DND-41 (cell line): ENCODE measurements around the gene TTC28.
A peak's percentile ranks its signal among the peaks of the same experiment; 100 is the strongest.

Source experiments
- ATAC-seq: fragments of 200-7000 bp; cut with Tn5 transposase; 3 replicates; pipeline ENCODE4 v1.9.1; 2021; ENCODE audit warnings: low read depth; ENCODE audit not compliant: insufficient read depth
- DNase-seq: peaks from one replicate; pipeline ENCODE4 v3.0.0-alpha.2; 2020
- H2AFZ ChIP-seq: 2 replicates; pipeline ENCODE4 v1.6.0; 2012; ENCODE audit warnings: low read depth, low read length
- H3K27ac ChIP-seq: 2 replicates; pipeline ENCODE4 v1.5.1; 2012; ENCODE audit warnings: low read length, inconsistent platforms
- H3K27me3 ChIP-seq: fragments of 200-600 bp; sonication (generic); 2 replicates; pipeline ENCODE4 v1.6.0; 2012; ENCODE audit warnings: low read length, mild to moderate bottlenecking, inconsistent platforms; ENCODE audit not compliant: insufficient read depth, poor library complexity
- H3K36me3 ChIP-seq: 2 replicates; pipeline ENCODE4 v1.5.1; 2012; ENCODE audit warnings: low read length, inconsistent platforms; ENCODE audit not compliant: insufficient read depth
- H3K4me1 ChIP-seq: 2 replicates; pipeline ENCODE4 v1.5.1; 2012; ENCODE audit warnings: mild to moderate bottlenecking, low read length; ENCODE audit not compliant: insufficient read depth
- H3K4me2 ChIP-seq: 2 replicates; pipeline ENCODE4 v1.6.0; 2012; ENCODE audit warnings: mild to moderate bottlenecking, moderate library complexity, low read length, inconsistent platforms; ENCODE audit not compliant: insufficient read depth
- H3K4me3 ChIP-seq, 2 experiments: fragments of 200-600 bp in 1 of 2; shearing (Covaris generic) in 1 of 2; 2 replicates each; pipeline ENCODE4 v1.5.1; 2012 to 2016; ENCODE audit warnings: inconsistent platforms in 2 of 2, low read length in 2 of 2, mild to moderate bottlenecking in 2 of 2, low read depth in 1 of 2, moderate library complexity in 1 of 2
- H3K79me2 ChIP-seq: 2 replicates; pipeline ENCODE4 v1.6.0; 2012; ENCODE audit warnings: low read length, inconsistent platforms; ENCODE audit not compliant: insufficient read depth
- H3K9ac ChIP-seq: 2 replicates; pipeline ENCODE4 v1.6.0; 2012; ENCODE audit warnings: low read depth, mild to moderate bottlenecking, inconsistent platforms, low read length, moderate library complexity
- H3K9me3 ChIP-seq: 2 replicates; pipeline ENCODE4 v1.5.1; 2012; ENCODE audit warnings: low read length, moderate library complexity, mild to moderate bottlenecking, inconsistent platforms; ENCODE audit not compliant: insufficient read depth, severe bottlenecking
- H4K20me1 ChIP-seq: 2 replicates; pipeline ENCODE4 v1.6.0; 2012; ENCODE audit warnings: low read length; ENCODE audit not compliant: insufficient read depth
- EZH2 ChIP-seq: IDR thresholded peaks from 3 replicates; pipeline ENCODE4 v1.6.1; 2012; ENCODE audit warnings: borderline replicate concordance, low read depth, mild to moderate bottlenecking, moderate library complexity, low read length, inconsistent platforms; ENCODE audit not compliant: severe bottlenecking
- TF ChIP-seq, protein P1 (sequence below): IDR thresholded peaks from 2 replicates; pipeline ENCODE4 v1.5.1; 2012; ENCODE audit warnings: borderline replicate concordance, low read length, moderate library complexity, mild to moderate bottlenecking; ENCODE audit not compliant: poor library complexity, severe bottlenecking; ENCODE audit errors: extremely low read depth

The TTC28 gene

DNA sequence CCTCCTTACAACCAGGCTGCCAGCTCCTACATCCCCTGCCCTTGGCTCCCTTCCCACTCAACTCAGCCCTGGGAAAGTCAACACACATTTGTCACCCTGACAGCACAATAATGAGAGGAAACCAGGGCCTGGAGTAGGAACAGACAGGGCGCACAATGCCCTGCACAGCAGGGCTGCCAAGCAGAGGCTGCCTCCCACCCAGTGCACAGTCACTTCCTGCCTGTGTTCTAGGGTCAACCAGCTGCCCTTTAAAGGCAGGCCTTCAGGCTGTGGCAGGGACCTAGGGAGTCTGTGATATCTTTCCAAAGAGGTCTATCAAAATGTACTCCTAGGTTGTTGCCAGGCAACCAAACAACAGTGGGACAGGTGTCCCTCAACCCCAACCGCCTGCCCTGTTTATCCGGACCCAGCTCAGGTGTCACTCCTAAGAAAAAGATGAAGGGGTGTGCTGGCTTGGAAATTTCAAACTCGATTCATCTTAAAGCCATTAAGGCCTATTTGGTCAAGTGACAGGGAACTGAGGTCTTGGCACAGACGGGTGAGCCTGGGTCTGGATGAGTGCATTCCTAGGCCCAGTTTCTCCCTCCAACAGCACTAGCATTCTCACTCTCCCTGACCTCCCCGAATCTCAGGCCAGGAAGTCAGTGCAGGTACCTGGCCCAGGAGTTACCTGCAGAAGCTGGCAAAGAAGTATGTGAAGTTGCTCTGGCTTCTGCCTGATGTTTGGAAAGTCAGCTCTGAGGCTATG, 650.3 kb downstream of the TTC28 start:
- Histone ChIP-seq H3K79me2 (peaks cover 9% of the 10 kb centered on the region), H2AFZ (no peak overlapping the region), H3K9ac (no peak overlapping the region), H3K27ac (peak overlapping the region; percentile 40), H3K9me3 (no peaks in the 10 kb centered on the region), H3K27me3 (no peaks in the 10 kb centered on the region), H3K4me3 (no peak overlapping the region), H3K4me2 (no peak overlapping the region), H3K4me1 (peaks cover 6% of the 10 kb centered on the region), H4K20me1 (peaks cover 2% of the 10 kb centered on the region; the same call in 1 of the 2 replicates), H3K36me3 (peaks cover 80% of the 10 kb centered on the region)
- DNase-seq (peak; percentile 15), ATAC-seq (peak; percentile 77)
- TF ChIP-seq, protein P1, sequence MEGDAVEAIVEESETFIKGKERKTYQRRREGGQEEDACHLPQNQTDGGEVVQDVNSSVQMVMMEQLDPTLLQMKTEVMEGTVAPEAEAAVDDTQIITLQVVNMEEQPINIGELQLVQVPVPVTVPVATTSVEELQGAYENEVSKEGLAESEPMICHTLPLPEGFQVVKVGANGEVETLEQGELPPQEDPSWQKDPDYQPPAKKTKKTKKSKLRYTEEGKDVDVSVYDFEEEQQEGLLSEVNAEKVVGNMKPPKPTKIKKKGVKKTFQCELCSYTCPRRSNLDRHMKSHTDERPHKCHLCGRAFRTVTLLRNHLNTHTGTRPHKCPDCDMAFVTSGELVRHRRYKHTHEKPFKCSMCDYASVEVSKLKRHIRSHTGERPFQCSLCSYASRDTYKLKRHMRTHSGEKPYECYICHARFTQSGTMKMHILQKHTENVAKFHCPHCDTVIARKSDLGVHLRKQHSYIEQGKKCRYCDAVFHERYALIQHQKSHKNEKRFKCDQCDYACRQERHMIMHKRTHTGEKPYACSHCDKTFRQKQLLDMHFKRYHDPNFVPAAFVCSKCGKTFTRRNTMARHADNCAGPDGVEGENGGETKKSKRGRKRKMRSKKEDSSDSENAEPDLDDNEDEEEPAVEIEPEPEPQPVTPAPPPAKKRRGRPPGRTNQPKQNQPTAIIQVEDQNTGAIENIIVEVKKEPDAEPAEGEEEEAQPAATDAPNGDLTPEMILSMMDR, result no peak
- no peak for TF ChIP-seq EZH2

DNA sequence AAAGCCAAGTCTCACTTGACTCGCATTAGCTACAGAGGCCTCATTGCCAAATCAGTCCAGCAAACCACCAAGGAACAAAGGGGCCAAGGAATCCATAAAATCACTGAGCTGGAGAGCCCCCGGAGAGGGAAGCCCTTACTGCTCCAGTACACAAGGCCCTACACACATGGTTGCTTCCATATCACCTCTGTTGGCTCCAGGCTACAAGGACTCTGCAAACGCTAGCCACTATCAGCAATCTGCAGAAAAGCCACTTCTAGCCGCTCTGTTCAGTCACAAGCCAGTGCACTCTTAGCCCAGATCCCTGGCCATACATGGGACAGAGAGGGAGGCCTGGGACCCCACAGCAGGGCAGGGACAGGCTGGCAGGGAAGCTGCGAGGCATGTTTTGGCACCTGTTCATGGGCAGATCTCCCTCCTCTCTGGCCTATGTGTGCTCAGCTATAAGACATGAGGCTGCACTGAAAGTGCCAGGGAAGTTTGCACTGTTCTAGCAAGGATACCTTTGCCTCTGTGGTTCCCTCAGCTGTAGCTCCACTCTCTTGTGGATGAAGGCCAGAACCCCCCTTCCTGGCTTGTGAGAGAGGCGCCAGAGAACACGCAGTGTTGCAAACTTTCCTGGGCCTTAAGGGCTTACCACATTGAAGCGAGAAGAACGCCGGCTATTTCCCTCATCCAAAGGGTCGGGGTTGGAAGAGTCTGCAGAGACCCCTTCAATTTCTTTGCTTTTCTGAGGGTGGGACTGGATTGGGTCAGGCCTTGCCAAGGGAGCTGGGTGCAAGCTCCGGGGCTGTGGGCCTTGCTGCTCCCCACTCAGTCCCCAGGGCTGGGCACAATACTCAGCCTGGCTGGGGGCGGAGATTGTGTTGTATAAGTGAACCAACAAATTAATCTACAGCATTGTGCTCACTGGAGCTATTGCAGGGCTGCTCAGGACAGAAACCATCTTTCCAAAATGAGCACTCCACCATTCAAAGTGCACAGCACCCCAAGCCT, 651.9 kb downstream of the TTC28 start:
- Histone ChIP-seq H3K79me2 (no peaks in the 10 kb centered on the region), H3K9ac (no peak overlapping the region), H3K4me2 (no peak overlapping the region), H3K4me3 (no peak overlapping the region), H3K9me3 (no peaks in the 10 kb centered on the region), H4K20me1 (peaks cover 2% of the 10 kb centered on the region), H3K27ac (peak overlapping the region; percentile 28; the same call in 1 of the 2 replicates), H2AFZ (no peak overlapping the region), H3K36me3 (peaks cover 87% of the 10 kb centered on the region), H3K27me3 (no peaks in the 10 kb centered on the region), H3K4me1 (no peaks in the 10 kb centered on the region)
- DNase-seq (no peak), ATAC-seq (no peak)
- TF ChIP-seq, protein P1, result no peak
- TF ChIP-seq EZH2, result no peak

DNA sequence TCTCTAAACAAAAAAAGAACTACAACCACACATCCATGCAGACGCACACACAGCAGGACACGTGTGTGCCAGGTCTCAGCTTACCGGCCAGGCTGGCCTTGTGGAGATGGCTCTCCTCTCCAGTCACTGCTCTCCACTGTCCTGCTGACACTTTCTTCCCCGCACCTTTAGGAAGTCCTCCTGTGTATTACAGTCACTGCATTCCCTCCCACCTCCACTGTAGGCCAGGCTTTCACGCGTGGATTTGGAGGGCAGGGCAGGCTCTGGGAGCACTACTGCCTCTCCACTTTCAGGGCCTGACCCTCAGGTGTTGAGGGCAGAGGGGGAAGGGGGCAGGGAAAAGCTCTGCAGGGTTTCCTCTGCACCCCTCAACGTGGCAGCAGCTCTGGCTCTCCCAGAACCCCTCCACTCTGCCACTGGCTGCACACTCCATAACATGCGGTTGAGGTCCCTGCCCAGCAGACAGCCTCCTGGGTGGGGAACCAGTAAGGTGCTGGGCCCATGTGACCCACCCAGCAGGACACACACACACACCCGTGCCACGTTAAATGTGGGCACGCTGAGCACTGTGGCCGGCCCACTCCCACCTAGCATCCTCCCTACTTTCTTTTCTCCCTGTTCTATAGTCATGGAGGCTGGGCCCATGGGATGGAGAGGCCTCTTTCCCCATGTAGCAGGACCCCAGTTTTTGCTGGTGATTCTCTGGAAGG, 653.6 kb downstream of the TTC28 start:
- H3K9me3 ChIP-seq, result no peaks in the 10 kb centered on the region
- ATAC-seq (no peak), DNase-seq (no peak)
- no peak overlapping the region for H3K4me2 ChIP-seq
- H4K20me1 ChIP-seq, result peaks cover 2% of the 10 kb centered on the region
- no peak overlapping the region for H3K4me3 ChIP-seq
- TF ChIP-seq, protein P1, result no peak
- TF ChIP-seq EZH2, result no peak
- peaks cover 11% of the 10 kb centered on the region for H3K4me1 ChIP-seq
- H3K27me3 ChIP-seq, result no peaks in the 10 kb centered on the region
- no peak overlapping the region for H2AFZ ChIP-seq
- no peaks in the 10 kb centered on the region for H3K79me2 ChIP-seq
- no peak overlapping the region for H3K9ac ChIP-seq
- no peak overlapping the region for H3K27ac ChIP-seq
- peaks cover 91% of the 10 kb centered on the region for H3K36me3 ChIP-seq
